Prostate gland (tissue), 2 donors: Measurements from ENCODE around the gene OR2G2. TPM values are rescaled to one million over a fixed set of nuclear protein-coding genes. Genes with fewer than 3 reads are reported as not detected.

Experiments
- DNase-seq: peaks from one replicate; pipeline ENCODE4 v3.0.0-alpha.2; 2019; ENCODE audit warnings: low spot score
- H3K27ac ChIP-seq, 2 donors: fragments of 200-600 bp; sonication (generic); 2 replicates each; pipeline ENCODE4 v1.5.1; 2017 to 2019
- H3K27me3 ChIP-seq: fragments of 200-600 bp; sonication (generic); replicated peaks from 2 replicates; pipeline ENCODE4 v1.5.1; 2019; ENCODE audit not compliant: insufficient read depth
- H3K36me3 ChIP-seq, 2 donors: fragments of 200-600 bp; sonication (generic); 1 replicate in 1 of 2; 2 replicates in 1 of 2; pipeline versions ENCODE4 v1.5.1 to v1.8.1; 2017 to 2019
- H3K4me1 ChIP-seq: fragments of 200-600 bp; sonication (generic); replicated peaks from 2 replicates; pipeline ENCODE4 v1.5.1; 2019
- H3K4me3 ChIP-seq, 2 donors: fragments of 200-600 bp; sonication (generic); 2 replicates each; pipeline ENCODE4 v1.5.1; 2017 to 2019
- H3K9me3 ChIP-seq: fragments of 200-600 bp; sonication (generic); 2 replicates; pipeline ENCODE4 v1.5.1; 2017
- POLR2A ChIP-seq: fragments of 450-650 bp; IDR thresholded peaks from one replicate; pipeline ENCODE4 v1.6.1; 2016; ENCODE audit warnings: antibody characterized with exemption, mild to moderate bottlenecking
- POLR2AphosphoS5 ChIP-seq: sonication (generic); formaldehyde crosslinking; IDR thresholded peaks from one replicate; pipeline ENCODE4 v1.6.1; 2017; ENCODE audit warnings: antibody characterized with exemption
- WGBS: methylation state at CpG from one replicate; pipeline ENCODE4 v1.1.5; 2018; 5-methylcytosine and 5-hydroxymethylcytosine counted together
- intact Hi-C: fragments of 100-400 bp; cut with DNase I; formaldehyde crosslinking; loops from one replicate; pipeline ENCODE4 v1.14.2; 2022
- total RNA-seq, 2 donors: library from RNA; depleted of rRNA; stranded (reverse); fragments of >200 nt; gene quantifications; one replicate each; pipeline ENCODE4 v1.1.0, GENCODE V29; 2016
- TF ChIP-seq, protein P1 (sequence below), 4 experiments: fragments of 200-600 bp in 2 of 4; fragments of 450-650 bp in 2 of 4; sonication (generic) in 2 of 4; IDR thresholded peaks; 1 replicate in 3 of 4; 2 replicates in 1 of 4; pipeline ENCODE4 v1.5.1; 2016 to 2019; ENCODE audit warnings: antibody characterized with exemption in 4 of 4, mild to moderate bottlenecking in 2 of 4, moderate library complexity in 2 of 4

OR2G2 gene
- total RNA-seq, 2 donors from 2014 or later = not detected

DNA sequence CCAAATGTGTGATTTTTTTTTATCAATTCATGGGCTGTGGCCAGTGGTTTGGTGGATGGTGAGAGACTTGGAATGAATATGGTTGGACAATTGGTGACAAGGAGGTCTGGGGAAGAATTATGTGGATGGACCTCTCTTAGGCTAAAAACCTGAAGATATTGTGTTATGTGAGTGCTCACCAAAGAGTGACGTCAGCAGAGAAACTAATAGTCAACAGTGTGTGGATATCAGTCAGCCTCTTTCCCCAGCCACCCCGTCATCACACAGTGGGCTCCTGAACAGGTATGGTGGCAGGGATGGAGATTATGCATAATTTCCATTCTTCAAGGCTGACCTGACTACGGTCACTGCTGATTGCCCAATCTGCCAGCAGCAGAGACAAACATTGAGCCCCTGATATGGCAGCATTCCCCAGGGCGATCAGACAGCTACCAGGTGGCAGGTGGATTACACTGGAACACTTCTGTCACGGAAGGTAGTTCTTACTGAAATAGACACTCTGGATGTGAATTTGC lies 9.2 kb upstream of the OR2G2 start:
- TF ChIP-seq, protein P1, sequence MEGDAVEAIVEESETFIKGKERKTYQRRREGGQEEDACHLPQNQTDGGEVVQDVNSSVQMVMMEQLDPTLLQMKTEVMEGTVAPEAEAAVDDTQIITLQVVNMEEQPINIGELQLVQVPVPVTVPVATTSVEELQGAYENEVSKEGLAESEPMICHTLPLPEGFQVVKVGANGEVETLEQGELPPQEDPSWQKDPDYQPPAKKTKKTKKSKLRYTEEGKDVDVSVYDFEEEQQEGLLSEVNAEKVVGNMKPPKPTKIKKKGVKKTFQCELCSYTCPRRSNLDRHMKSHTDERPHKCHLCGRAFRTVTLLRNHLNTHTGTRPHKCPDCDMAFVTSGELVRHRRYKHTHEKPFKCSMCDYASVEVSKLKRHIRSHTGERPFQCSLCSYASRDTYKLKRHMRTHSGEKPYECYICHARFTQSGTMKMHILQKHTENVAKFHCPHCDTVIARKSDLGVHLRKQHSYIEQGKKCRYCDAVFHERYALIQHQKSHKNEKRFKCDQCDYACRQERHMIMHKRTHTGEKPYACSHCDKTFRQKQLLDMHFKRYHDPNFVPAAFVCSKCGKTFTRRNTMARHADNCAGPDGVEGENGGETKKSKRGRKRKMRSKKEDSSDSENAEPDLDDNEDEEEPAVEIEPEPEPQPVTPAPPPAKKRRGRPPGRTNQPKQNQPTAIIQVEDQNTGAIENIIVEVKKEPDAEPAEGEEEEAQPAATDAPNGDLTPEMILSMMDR (IDR thresholded peaks at IDR 0.05) = no peak
- TF ChIP-seq POLR2AphosphoS5 (no peak), POLR2A (no peak)
- Histone ChIP-seq H3K36me3 (no peaks in the 10 kb centered on the region), H3K4me1 (no peaks in the 10 kb centered on the region), H3K9me3 (no peaks in the 10 kb centered on the region), H3K4me3 (no peak overlapping the region), H3K27me3 (no peaks in the 10 kb centered on the region), H3K27ac (no peak overlapping the region)
- no peak for DNase-seq
- 91% methylated on average over 5 of the region's 5 CpGs for WGBS
- intact Hi-C loops = no loop called here

DNA sequence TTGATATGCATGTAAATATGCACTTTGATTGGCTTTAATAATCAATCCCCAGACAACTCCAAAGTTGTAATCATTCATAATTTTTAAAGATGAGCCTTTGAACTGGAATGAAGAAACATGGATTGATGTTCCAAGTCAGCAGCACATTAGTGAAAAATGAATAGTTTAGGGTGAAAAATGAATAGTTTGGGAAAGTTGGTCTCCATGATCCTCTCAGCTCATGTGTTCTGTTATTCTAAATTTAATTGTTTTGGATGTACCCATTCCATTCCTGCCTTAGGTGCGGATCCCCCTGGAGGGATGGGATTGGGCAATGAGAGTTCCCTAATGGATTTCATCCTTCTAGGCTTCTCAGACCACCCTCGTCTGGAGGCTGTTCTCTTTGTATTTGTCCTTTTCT lies 17.1 kb downstream of the OR2G2 start, which contains the start of gene OR2G3:
OR2G3 (plus strand) TSS at position 301 of the 400 bp plus-strand sequence; CDS start at position 301, 0 bp downstream.
- intact Hi-C loops = no loop called here
- 77% methylated on average over 2 of the region's 2 CpGs for WGBS
- Histone ChIP-seq H3K9me3 (no peaks in the 10 kb centered on the region), H3K4me3 (no peak within 1 kb of the TSS), H3K36me3 (no peaks in the 10 kb centered on the region), H3K27me3 (no peaks in the 10 kb centered on the region), H3K4me1 (no peaks in the 10 kb centered on the region), H3K27ac (no peak within 1 kb of the TSS)
- TF ChIP-seq, protein P1 (IDR thresholded peaks at IDR 0.05) = no peak
- no peak for TF ChIP-seq POLR2AphosphoS5
- TF ChIP-seq POLR2A = no peak
- DNase-seq = no peak

- TF ChIP-seq, protein P1 (IDR thresholded peaks at IDR 0.05) = no peak
- TF ChIP-seq POLR2A = no peak
- no peak for TF ChIP-seq POLR2AphosphoS5
- no peaks in the 10 kb centered on the region for H3K4me1 ChIP-seq
- H3K27ac ChIP-seq = no peak overlapping the region
- H3K27me3 ChIP-seq = no peaks in the 10 kb centered on the region
- no peaks in the 10 kb centered on the region for H3K36me3 ChIP-seq
- WGBS = 26% methylated on average over 1 of the region's 1 CpG
- intact Hi-C loops = no loop called here
- DNase-seq = no peak
- no peak overlapping the region for H3K4me3 ChIP-seq
- H3K9me3 ChIP-seq = no peaks in the 10 kb centered on the region
These were observed 25.2 kb downstream of the OR2G2 start for GRCh38 chr1:247613405-247613804.

DNA sequence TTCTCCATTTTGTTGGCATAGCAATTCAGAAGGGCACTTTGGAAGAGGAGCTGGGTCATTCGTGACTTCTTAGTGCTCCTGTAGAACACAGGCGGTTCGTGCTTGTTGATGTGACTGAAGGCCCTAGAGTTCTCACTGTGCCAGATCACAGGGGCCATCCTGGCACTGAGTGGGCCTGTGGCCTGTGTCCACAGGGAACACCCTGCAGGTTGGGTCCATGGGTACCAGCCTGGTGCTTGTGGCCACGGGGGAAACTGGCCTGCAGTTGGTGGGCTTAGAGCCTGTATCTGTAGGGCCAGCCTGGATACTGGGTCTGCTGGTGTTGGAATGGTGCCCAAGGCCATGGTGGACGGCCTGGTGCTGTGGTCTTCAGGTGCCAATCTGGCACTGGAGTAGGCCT lies 26.5 kb downstream of the OR2G2 start:
- WGBS = 81% methylated on average over 5 of the region's 5 CpGs

DNA sequence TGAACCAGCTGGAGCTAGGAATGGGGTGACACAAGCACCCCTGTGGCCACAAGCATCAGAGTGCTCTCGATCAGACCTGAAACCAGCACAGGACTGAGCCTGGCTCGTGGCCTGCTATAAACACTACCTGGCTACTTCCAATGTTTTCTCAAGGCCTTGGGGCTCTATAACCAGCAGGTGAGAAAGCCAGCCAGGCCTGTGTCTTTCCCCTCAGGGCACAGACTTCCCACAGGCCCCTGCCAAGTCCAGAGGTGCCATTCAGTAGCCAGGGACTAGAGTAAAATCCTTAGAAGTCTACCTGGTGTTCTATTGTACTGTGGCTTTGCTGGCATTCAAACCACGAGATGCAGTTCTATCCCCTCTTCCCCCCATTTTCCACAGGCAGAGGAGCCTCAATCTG lies 39.8 kb downstream of the OR2G2 start:
- TF ChIP-seq POLR2AphosphoS5 (no peak), POLR2A (no peak)
- TF ChIP-seq, protein P1 (IDR thresholded peaks at IDR 0.05) = no peak
- no peaks in the 10 kb centered on the region for H3K9me3 ChIP-seq
- intact Hi-C loops = no loop called here

More for the DNA sequence above, 26.5 kb downstream of the OR2G2 start:
- Histone ChIP-seq H3K9me3 (no peaks in the 10 kb centered on the region), H3K4me3 (no peak overlapping the region), H3K36me3 (no peaks in the 10 kb centered on the region), H3K27ac (no peak overlapping the region), H3K27me3 (no peaks in the 10 kb centered on the region), H3K4me1 (no peaks in the 10 kb centered on the region)
- TF ChIP-seq POLR2AphosphoS5 (no peak), POLR2A (no peak)
- TF ChIP-seq, protein P1 (IDR thresholded peaks at IDR 0.05) = no peak
- DNase-seq = no peak
- intact Hi-C loops = no loop called here

More for the DNA sequence above, 39.8 kb downstream of the OR2G2 start:
- H3K36me3 ChIP-seq = no peaks in the 10 kb centered on the region
- no peaks in the 10 kb centered on the region for H3K4me1 ChIP-seq
- WGBS = 36% methylated on average over 3 of the region's 3 CpGs
- H3K4me3 ChIP-seq = no peak overlapping the region
- no peak overlapping the region for H3K27ac ChIP-seq
- DNase-seq = no peak
- no peaks in the 10 kb centered on the region for H3K27me3 ChIP-seq
